Progenitor cell of endocrine pancreas (in vitro differentiated cells): ENCODE data around the gene AP1S3. TPM values are rescaled to one million over a fixed set of nuclear protein-coding genes. Genes with fewer than 3 reads are reported as not detected.

Source experiments
- DNase-seq: peaks from one replicate; pipeline ENCODE4 v3.0.0; 2021; ENCODE audit warnings: low spot score; ENCODE audit not compliant: unreplicated experiment
- H3K27ac Mint-ChIP-seq: 2 replicates; pipeline ENCODE4 v1.8.0; 2021; ENCODE audit warnings: mild to moderate bottlenecking, moderate library complexity, mixed read lengths
- H3K27me3 Mint-ChIP-seq: 2 replicates; pipeline ENCODE4 v1.8.0; 2021; ENCODE audit warnings: mixed read lengths
- H3K36me3 Mint-ChIP-seq: 2 replicates; pipeline ENCODE4 v1.8.0; 2022; ENCODE audit warnings: mixed read lengths; ENCODE audit not compliant: insufficient read depth
- H3K4me1 Mint-ChIP-seq: 2 replicates; pipeline ENCODE4 v1.8.0; 2021; ENCODE audit warnings: low read depth, mixed read lengths
- H3K4me3 Mint-ChIP-seq: 2 replicates; pipeline ENCODE4 v1.8.0; 2021; ENCODE audit warnings: low read depth, mild to moderate bottlenecking, moderate library complexity, mixed read lengths
- H3K9me3 Mint-ChIP-seq: 2 replicates; pipeline ENCODE4 v1.8.0; 2021; ENCODE audit warnings: low read depth, mixed read lengths
- CTCF ChIP-seq: fragments of 200-600 bp; sonication (generic); IDR thresholded peaks from one replicate; pipeline ENCODE4 v1.5.0; 2021; ENCODE audit warnings: antibody characterized with exemption, mild to moderate bottlenecking; ENCODE audit not compliant: unreplicated experiment
- total RNA-seq: library from RNA; stranded (reverse); gene quantifications from 2 replicates; pipeline ENCODE4 v1.2.1, GENCODE V29; 2021

The AP1S3 gene
- total RNA-seq, 1 donor from 2014 or later, result 11.5 TPM

- peaks cover 2% of the 10 kb centered on the region for H3K4me1 Mint-ChIP-seq
- no peaks in the 10 kb centered on the region for H3K27me3 Mint-ChIP-seq
- H3K36me3 Mint-ChIP-seq, result peaks cover 10% of the 10 kb centered on the region
- H3K9me3 Mint-ChIP-seq, result peaks cover 3% of the 10 kb centered on the region
- no peak overlapping the region for H3K27ac Mint-ChIP-seq
- no peak for TF ChIP-seq CTCF
- no peak overlapping the region for H3K4me3 Mint-ChIP-seq
- DNase-seq, result no peak
Observed at GRCh38 chr2:223787358-223787757, 50.0 kb downstream of the AP1S3 start.

- no peak for DNase-seq
- peaks cover 10% of the 10 kb centered on the region for H3K36me3 Mint-ChIP-seq
- TF ChIP-seq CTCF, result no peak
- peaks cover 2% of the 10 kb centered on the region for H3K4me1 Mint-ChIP-seq
- H3K27me3 Mint-ChIP-seq, result no peaks in the 10 kb centered on the region
- H3K9me3 Mint-ChIP-seq, result peaks cover 3% of the 10 kb centered on the region
- H3K27ac Mint-ChIP-seq, result no peak overlapping the region
- no peak overlapping the region for H3K4me3 Mint-ChIP-seq
Observed at GRCh38 chr2:223786943-223787342, 50.4 kb downstream of the AP1S3 start.

- Mint-ChIP-seq H3K27ac (no peak overlapping the region), H3K4me3 (no peak overlapping the region), H3K27me3 (no peaks in the 10 kb centered on the region), H3K4me1 (peaks cover 2% of the 10 kb centered on the region), H3K9me3 (peaks cover 3% of the 10 kb centered on the region), H3K36me3 (peaks cover 7% of the 10 kb centered on the region)
- no peak for TF ChIP-seq CTCF
- DNase-seq, result no peak
Observed at GRCh38 chr2:223786236-223786635, 51.1 kb downstream of the AP1S3 start.

GRCh38 chr2:223784221-223784772 is 53.1 kb downstream of the AP1S3 start:
- no peak overlapping the region for H3K27ac Mint-ChIP-seq
- DNase-seq, result no peak
- peaks cover 1% of the 10 kb centered on the region for H3K36me3 Mint-ChIP-seq
- H3K4me3 Mint-ChIP-seq, result no peak overlapping the region
- no peaks in the 10 kb centered on the region for H3K27me3 Mint-ChIP-seq
- no peak for TF ChIP-seq CTCF
- no peaks in the 10 kb centered on the region for H3K9me3 Mint-ChIP-seq
- H3K4me1 Mint-ChIP-seq, result peaks cover 2% of the 10 kb centered on the region

GRCh38 chr2:223782629-223783028 is 54.8 kb downstream of the AP1S3 start:
- TF ChIP-seq CTCF, result no peak
- Mint-ChIP-seq H3K4me1 (peaks cover 2% of the 10 kb centered on the region), H3K4me3 (no peak overlapping the region), H3K9me3 (no peaks in the 10 kb centered on the region), H3K27ac (no peak overlapping the region), H3K36me3 (peaks cover 1% of the 10 kb centered on the region), H3K27me3 (no peaks in the 10 kb centered on the region)
- no peak for DNase-seq
